T-cell (primary cell): ENCODE results near the gene AP4S1. TPM values are rescaled to one million over a fixed set of nuclear protein-coding genes. Genes with fewer than 3 reads are reported as not detected.

Experiments
- ATAC-seq, 4 experiments: fragments of 200-7000 bp in 3 of 4; fragments of 150-1000 bp in 1 of 4; cut with Tn5 transposase; replicated peaks in 1 of 4; 1 replicate in 3 of 4; 2 replicates in 1 of 4; pipeline ENCODE4 v1.10.0; 2021; ENCODE audit warnings: moderate library complexity in 3 of 4, mild to moderate bottlenecking in 2 of 4, moderate number of reproducible peaks in 1 of 4
- CTCF ChIA-PET, 2 donors: fragments of 300-600 bp; sonication (Branson Sonifier 250); formaldehyde crosslinking; loops; one replicate each; lab custom pipeline; 2022; ENCODE audit warnings: antibody characterized with exemption in 2 of 2; lab: Charles Lee
- POLR2A ChIA-PET, 2 donors: fragments of 300-600 bp; sonication (Branson Sonifier 250); formaldehyde crosslinking; loops; one replicate each; lab custom pipeline; 2022; ENCODE audit warnings: antibody characterized with exemption in 2 of 2; lab: Charles Lee
- DNase-seq, 35 experiments: peaks; one replicate each; pipeline versions ENCODE4 v3.0.0 to v3.0.0-alpha.2; 2013 to 2023
- H3K27ac ChIP-seq: one replicate; pipeline ENCODE4 v1.5.1; 2013; ENCODE audit warnings: low read length
- H3K27me3 ChIP-seq, 2 experiments: replicated peaks in 1 of 2; 1 replicate in 1 of 2; 2 replicates in 1 of 2; pipeline versions ENCODE4 v1.6.1 to v1.7.0; 2013; ENCODE audit warnings: low read length in 1 of 2, mixed read lengths in 1 of 2; ENCODE audit not compliant: control insufficient read depth in 2 of 2, insufficient read depth in 2 of 2; ENCODE audit errors: extremely low read depth in 1 of 2
- H3K36me3 ChIP-seq, 2 donors: 1 replicate in 1 of 2; 2 replicates in 1 of 2; pipeline versions ENCODE4 v1.6.1 to v1.7.0; 2013; ENCODE audit warnings: low read length in 1 of 2; ENCODE audit not compliant: control insufficient read depth in 2 of 2, insufficient read depth in 1 of 2; ENCODE audit errors: extremely low read depth in 1 of 2
- H3K4me1 ChIP-seq, 2 experiments: 1 replicate in 1 of 2; 2 replicates in 1 of 2; pipeline versions ENCODE4 v1.6.1 to v1.7.0; 2013; ENCODE audit warnings: low read length in 2 of 2, mixed read lengths in 1 of 2; ENCODE audit not compliant: insufficient read depth in 2 of 2, control insufficient read depth in 1 of 2; ENCODE audit errors: extremely low read depth in 1 of 2
- H3K4me3 ChIP-seq, 2 donors: 1 replicate in 1 of 2; 2 replicates in 1 of 2; pipeline versions ENCODE4 v1.5.1 to v1.7.0; 2013; ENCODE audit warnings: mild to moderate bottlenecking in 2 of 2, low read length in 1 of 2, moderate library complexity in 1 of 2; ENCODE audit not compliant: control insufficient read depth in 1 of 2; ENCODE audit errors: extremely low read depth in 1 of 2
- H3K9me3 ChIP-seq: 2 replicates; pipeline ENCODE4 v1.7.0; 2013
- H3K27ac Mint-ChIP-seq, 2 donors: one replicate each; pipeline ENCODE4 v1.8.0; 2020 to 2021; ENCODE audit warnings: mild to moderate bottlenecking in 2 of 2, mixed read lengths in 2 of 2
- H3K27me3 Mint-ChIP-seq, 2 donors: one replicate each; pipeline ENCODE4 v1.8.0; 2021 to 2022; ENCODE audit warnings: mixed read lengths in 2 of 2
- H3K36me3 Mint-ChIP-seq: one replicate; pipeline ENCODE4 v1.8.0; 2021; ENCODE audit warnings: mixed read lengths
- H3K4me1 Mint-ChIP-seq, 3 donors: one replicate each; pipeline ENCODE4 v1.8.0; 2020 to 2022; ENCODE audit warnings: mixed read lengths in 3 of 3, mild to moderate bottlenecking in 1 of 3
- H3K4me3 Mint-ChIP-seq, 3 donors: one replicate each; pipeline ENCODE4 v1.8.0; 2020 to 2022; ENCODE audit warnings: mild to moderate bottlenecking in 3 of 3, mixed read lengths in 3 of 3, moderate library complexity in 3 of 3
- H3K9me3 Mint-ChIP-seq, 3 donors: one replicate each; pipeline ENCODE4 v1.8.0; 2020 to 2022; ENCODE audit warnings: mixed read lengths in 3 of 3
- WGBS: methylation state at CpG from one replicate; pipeline ENCODE4 v1.1.5; 2013; ENCODE audit warnings: missing lambda C conversion rate; ENCODE audit not compliant: insufficient coverage; 5-methylcytosine and 5-hydroxymethylcytosine counted together
- total RNA-seq, 35 experiments: library from RNA in 6 of 35; stranded (reverse) in 6 of 35; fragments of 120-200 nt in 1 of 35; gene quantifications; one replicate each; pipeline versions ENCODE4 v1.2.1 to v1.2.4 and lab custom pipeline; 2013 to 2026

Gene AP4S1
- total RNA-seq, 5 donors from 2014 or later (not counting 1 experiment from before 2014, with no cell fraction given): 12.7 to 16.5 (median 14.7) TPM

DNA sequence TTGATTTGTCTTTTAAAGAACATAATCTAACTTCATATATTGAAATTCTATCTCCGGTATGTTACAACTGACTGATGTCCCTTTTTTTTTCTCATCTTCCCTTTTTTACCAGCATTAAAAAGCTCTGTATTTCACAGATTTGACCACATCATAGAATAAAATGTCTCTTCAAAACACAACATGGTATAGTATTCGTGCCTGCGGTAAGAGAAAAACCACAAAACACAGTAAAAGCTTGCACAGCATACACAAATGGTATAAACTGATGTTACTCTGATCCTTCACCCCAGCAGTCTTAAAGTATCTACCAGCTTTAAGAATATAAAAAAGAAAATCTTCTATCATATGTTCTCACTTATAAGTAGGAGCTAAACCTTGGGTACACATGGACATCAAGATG lies 98.7 kb downstream of the AP4S1 start:
- peak; percentile 78 to 88 (median 86) for ATAC-seq
- ChIA-PET CTCF (interaction anchor here in 1 of 2 donors (0.6 to 1.1 kb wide), 3 partner anchors 9 to 84 kb away, joined by 3 to 6 read pairs (median 3); partner anchors contain the start of gene HECTD1), POLR2A (interaction anchor here (0.6 to 0.7 kb wide), 4 partner anchors 8 to 333 kb away, joined by 3 to 15 read pairs (median 4); partner anchors contain the start of gene DTD2 (in 1 of the 2))
- Histone ChIP-seq H3K27ac (peak overlapping the region; percentile 33), H3K9me3 (no peaks in the 10 kb centered on the region), H3K27me3 (no peaks in the 10 kb centered on the region), H3K4me3 (no peak overlapping the region), H3K36me3 (peaks cover 3 to 50% of the 10 kb centered on the region in 2 donors), H3K4me1 (peaks cover 13 to 34% of the 10 kb centered on the region in 2 experiments)
- H3K36me3 Mint-ChIP-seq: peaks cover 52% of the 10 kb centered on the region
- H3K27me3 Mint-ChIP-seq: no peaks in the 10 kb centered on the region
- H3K27ac Mint-ChIP-seq: peak overlapping the region; percentile 18 to 33
- WGBS: no CpG with 5 or more reads among the region's 3 CpGs
- H3K4me1 Mint-ChIP-seq: peaks cover 40 to 52% (median 47%) of the 10 kb centered on the region in 3 donors
- peak overlapping the region; percentile 3 to 43 (median 25) for H3K4me3 Mint-ChIP-seq
- H3K9me3 Mint-ChIP-seq: no peaks in the 10 kb centered on the region
- DNase-seq: peak in 13 of 35 experiments; percentile 8 to 84 (median 25)

DNA sequence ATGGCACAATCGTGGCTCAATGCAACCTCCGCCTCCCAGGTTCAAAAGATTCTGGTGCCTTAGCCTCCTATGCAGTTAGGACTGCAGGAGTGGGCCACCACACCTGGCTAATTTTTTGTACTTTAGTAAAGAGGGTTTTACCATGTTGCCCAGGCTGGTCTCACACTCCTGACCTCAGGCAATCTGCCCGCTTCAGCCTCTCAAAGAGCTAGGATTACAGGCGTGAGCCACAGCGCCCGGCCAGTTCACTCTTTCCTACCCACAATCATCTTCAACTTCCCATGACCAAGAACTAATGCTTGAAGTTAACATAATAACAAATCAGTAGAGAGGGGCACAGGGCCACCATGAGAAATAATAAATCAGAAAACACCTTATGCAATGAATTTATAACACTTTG lies 99.8 kb downstream of the AP4S1 start:
- Histone ChIP-seq H3K27ac (no peak overlapping the region), H3K9me3 (no peaks in the 10 kb centered on the region), H3K4me3 (no peak overlapping the region), H3K36me3 (peaks cover 5 to 49% of the 10 kb centered on the region in 2 donors), H3K4me1 (peaks cover 13 to 35% of the 10 kb centered on the region in 2 experiments), H3K27me3 (no peaks in the 10 kb centered on the region)
- Mint-ChIP-seq H3K27me3 (no peaks in the 10 kb centered on the region), H3K9me3 (no peaks in the 10 kb centered on the region), H3K27ac (peak overlapping the region in 1 of 2 donors; percentile 10), H3K36me3 (peaks cover 50% of the 10 kb centered on the region), H3K4me1 (peaks cover 40 to 54% (median 50%) of the 10 kb centered on the region in 3 donors), H3K4me3 (peak overlapping the region in 1 of 3 donors; percentile 8)
- 91% methylated on average over 4 of the region's 6 CpGs for WGBS
- ChIA-PET POLR2A (no interaction called here), CTCF (interaction anchor here in 1 of 2 donors (0.7 kb wide), 1 partner anchor 26 kb away, joined by 11 read pairs; no protein-coding TSS in a partner anchor)
- DNase-seq (no peak), ATAC-seq (no peak)

DNA sequence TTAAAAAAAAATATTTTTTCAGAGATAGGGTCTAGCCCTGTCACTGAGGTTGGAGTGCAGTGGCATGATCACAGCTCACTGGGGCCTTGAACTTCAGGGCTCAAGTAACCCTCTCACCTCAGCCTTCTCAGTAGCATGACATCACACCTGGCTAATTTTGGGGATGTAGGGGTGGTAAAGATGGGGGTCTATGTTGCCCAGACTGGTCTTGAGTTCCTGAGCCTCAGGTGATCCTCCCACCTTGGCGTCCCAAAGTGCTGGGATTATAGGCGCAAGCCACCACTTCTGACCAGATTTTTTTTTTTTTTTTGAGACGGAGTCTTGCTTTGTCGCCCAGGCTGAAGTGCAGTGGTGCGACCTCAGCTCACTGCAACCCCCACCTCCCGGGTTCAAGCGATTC lies 101.2 kb downstream of the AP4S1 start:
- H3K4me3 ChIP-seq: no peak overlapping the region
- Mint-ChIP-seq H3K36me3 (peaks cover 57% of the 10 kb centered on the region), H3K27me3 (no peaks in the 10 kb centered on the region), H3K4me1 (peaks cover 40 to 56% (median 56%) of the 10 kb centered on the region in 3 donors), H3K9me3 (no peaks in the 10 kb centered on the region), H3K4me3 (no peak overlapping the region), H3K27ac (no peak overlapping the region)
- POLR2A ChIA-PET: interaction anchor here (0.5 to 1.0 kb wide), 4 partner anchors 11 to 88 kb away, joined by 3 to 4 read pairs (median 4); no protein-coding TSS in a partner anchor
- H3K27ac ChIP-seq: no peak overlapping the region
- H3K9me3 ChIP-seq: no peaks in the 10 kb centered on the region
- ATAC-seq: no peak
- WGBS: 100% methylated on average over 3 of the region's 7 CpGs
- peaks cover 13 to 35% of the 10 kb centered on the region in 2 experiments for H3K4me1 ChIP-seq
- H3K27me3 ChIP-seq: no peaks in the 10 kb centered on the region
- DNase-seq: no peak
- peaks cover 5 to 46% of the 10 kb centered on the region in 2 donors for H3K36me3 ChIP-seq
- CTCF ChIA-PET: interaction anchor here in 1 of 2 donors (0.7 kb wide), 1 partner anchor 250 kb away, joined by 4 read pairs; no protein-coding TSS in a partner anchor

DNA sequence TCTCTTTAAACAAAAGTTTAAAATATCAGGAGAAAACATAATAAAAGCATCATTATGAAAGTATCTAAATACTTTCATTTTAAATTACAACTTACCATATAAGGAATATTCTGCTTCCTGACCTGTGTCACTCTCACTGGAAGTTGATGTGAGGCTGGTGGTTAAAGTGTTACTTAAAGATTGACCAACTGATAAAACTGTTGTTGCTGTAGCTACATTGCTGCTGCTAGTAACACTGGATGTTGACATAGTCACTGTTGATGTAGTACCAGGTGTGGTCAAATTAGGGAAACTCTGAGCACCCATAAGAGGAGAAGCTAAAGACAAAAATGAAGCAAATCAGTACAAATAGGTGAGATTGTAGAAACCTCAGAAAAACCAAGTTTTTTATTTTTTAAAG lies 102.2 kb downstream of the AP4S1 start:
- POLR2A ChIA-PET: no interaction called here
- Mint-ChIP-seq H3K27me3 (no peaks in the 10 kb centered on the region), H3K36me3 (peaks cover 49% of the 10 kb centered on the region), H3K9me3 (no peaks in the 10 kb centered on the region), H3K27ac (peak overlapping the region; percentile 45 to 73), H3K4me1 (peaks cover 38 to 56% (median 56%) of the 10 kb centered on the region in 3 donors), H3K4me3 (peak overlapping the region in 1 of 3 donors; percentile 0)
- peaks cover 13 to 35% of the 10 kb centered on the region in 2 experiments for H3K4me1 ChIP-seq
- H3K27me3 ChIP-seq: no peaks in the 10 kb centered on the region
- H3K4me3 ChIP-seq: no peak overlapping the region
- CTCF ChIA-PET: interaction anchor here in 1 of 2 donors (0.9 to 2.7 kb wide), 2 partner anchors 11 to 80 kb away, joined by 3 to 13 read pairs; partner anchors contain the start of gene HECTD1
- ATAC-seq: peak; percentile 67 to 83 (median 72)
- peak in 22 of 35 experiments; percentile 7 to 86 (median 28) for DNase-seq
- H3K36me3 ChIP-seq: peaks cover 5 to 42% of the 10 kb centered on the region in 2 donors
- H3K9me3 ChIP-seq: no peaks in the 10 kb centered on the region
- H3K27ac ChIP-seq: peak overlapping the region; percentile 82

DNA sequence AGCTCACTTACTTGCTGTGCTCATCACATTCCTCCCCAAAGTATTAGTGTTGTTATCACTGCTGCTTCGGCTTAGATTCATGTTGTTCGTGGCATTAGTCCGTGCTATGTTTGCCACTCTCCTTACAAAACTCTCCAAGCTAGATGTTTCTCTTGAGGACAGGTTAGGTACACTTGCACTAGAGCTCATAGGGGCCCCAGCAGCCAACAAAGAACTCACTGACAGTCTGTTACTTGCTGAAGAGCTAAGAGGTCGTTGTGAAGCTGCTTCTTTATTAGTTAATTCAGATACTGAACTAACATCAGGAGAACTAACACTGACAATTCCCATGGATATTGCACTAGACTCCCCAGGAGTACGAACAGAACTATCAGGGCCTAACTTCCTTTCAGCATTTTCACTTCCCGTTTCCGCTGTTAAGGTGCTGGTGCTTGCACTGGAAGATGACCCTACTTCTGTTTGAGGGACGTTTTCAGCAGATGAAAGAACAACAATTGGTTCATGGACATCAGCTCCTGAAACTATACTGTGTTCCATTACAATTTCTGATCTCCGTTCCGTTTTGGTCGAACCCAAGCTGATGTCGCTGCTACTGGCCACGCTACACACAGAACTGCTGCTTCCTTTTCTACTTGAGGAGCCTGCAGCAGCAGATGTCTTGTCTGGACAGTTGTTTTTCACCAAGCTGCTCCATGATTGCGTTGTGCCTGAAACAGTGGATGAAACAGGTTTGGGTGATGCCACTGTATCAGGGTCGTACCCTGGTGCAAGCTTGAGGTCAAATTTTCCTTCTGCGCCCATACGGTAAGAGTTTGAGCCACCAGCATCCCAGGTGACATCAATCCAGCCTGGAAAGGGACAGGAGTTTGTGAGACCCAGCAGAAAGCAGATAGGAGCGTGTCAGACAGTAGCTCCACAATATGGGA lies 103.4 kb downstream of the AP4S1 start:
- Mint-ChIP-seq H3K27me3 (no peaks in the 10 kb centered on the region), H3K27ac (peak overlapping the region; percentile 73 to 81), H3K4me1 (peaks cover 28 to 47% (median 44%) of the 10 kb centered on the region in 3 donors), H3K9me3 (no peaks in the 10 kb centered on the region), H3K36me3 (peaks cover 48% of the 10 kb centered on the region), H3K4me3 (no peak overlapping the region)
- peak overlapping the region; percentile 82 for H3K27ac ChIP-seq
- H3K4me1 ChIP-seq: peaks cover 8 to 35% of the 10 kb centered on the region in 2 experiments
- H3K27me3 ChIP-seq: no peaks in the 10 kb centered on the region
- no peaks in the 10 kb centered on the region for H3K9me3 ChIP-seq
- POLR2A ChIA-PET: interaction anchor here (0.5 to 0.6 kb wide), 3 partner anchors 16 to 512 kb away, joined by 3 read pairs; partner anchors contain the start of gene AP4S1 (in 1 of the 2)
- no peak overlapping the region for H3K4me3 ChIP-seq
- CTCF ChIA-PET: interaction anchor here (0.5 to 2.7 kb wide), 5 partner anchors 13 to 1002 kb away, joined by 3 to 13 read pairs (median 3); partner anchors contain the start of gene HECTD1 (in 1 of the 2)
- DNase-seq (peak in 1 of 35 experiments; percentile 6), ATAC-seq (no peak)
- 97% methylated on average over 11 of the region's 18 CpGs for WGBS
- H3K36me3 ChIP-seq: peaks cover 5 to 46% of the 10 kb centered on the region in 2 donors

DNA sequence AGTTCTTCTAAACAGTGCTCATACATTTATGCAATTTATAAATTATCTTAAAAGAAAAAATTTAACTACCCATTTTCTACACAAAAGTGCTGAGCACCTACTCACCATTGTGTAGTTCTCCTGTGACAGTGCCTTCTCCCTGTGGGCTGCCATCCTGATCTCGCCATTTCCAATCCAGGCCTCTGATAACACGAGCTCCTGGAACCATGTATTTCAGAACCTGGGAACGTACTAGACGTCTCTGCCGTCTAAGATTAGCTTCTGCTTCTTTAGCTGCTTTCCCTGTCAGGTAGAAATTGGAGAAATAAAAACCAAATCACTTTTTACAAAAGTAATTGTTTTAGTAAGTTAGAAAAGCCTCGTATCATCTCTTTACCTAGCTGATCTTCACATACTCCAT lies 107.7 kb downstream of the AP4S1 start:
- H3K4me1 ChIP-seq: peaks cover 2 to 10% of the 10 kb centered on the region in 2 experiments
- H3K4me1 Mint-ChIP-seq: peaks cover 5 to 20% (median 18%) of the 10 kb centered on the region in 3 donors
- CTCF ChIA-PET: no interaction called here
- no peak overlapping the region for H3K27ac ChIP-seq
- H3K9me3 Mint-ChIP-seq: no peaks in the 10 kb centered on the region
- POLR2A ChIA-PET: no interaction called here
- H3K36me3 ChIP-seq: peaks cover 9 to 69% of the 10 kb centered on the region in 2 donors
- H3K27me3 Mint-ChIP-seq: no peaks in the 10 kb centered on the region
- ATAC-seq (no peak), DNase-seq (no peak)
- H3K4me3 Mint-ChIP-seq: no peak overlapping the region
- 100% methylated on average over 1 of the region's 6 CpGs for WGBS
- peak overlapping the region in 1 of 2 donors; percentile 44 for H3K27ac Mint-ChIP-seq
- no peak overlapping the region for H3K4me3 ChIP-seq
- peaks cover 49% of the 10 kb centered on the region for H3K36me3 Mint-ChIP-seq
- no peaks in the 10 kb centered on the region for H3K27me3 ChIP-seq
- H3K9me3 ChIP-seq: no peaks in the 10 kb centered on the region
